ENCODE results near the gene OSBP2.
A peak's percentile ranks its signal among the peaks of the same experiment; 100 is the strongest.
"Not testable (repeated sequence)": the region's sequence is repeated elsewhere in the genome, so short reads cannot be mapped to it uniquely, and the experiment has no call there.

Gene OSBP2

DNA sequence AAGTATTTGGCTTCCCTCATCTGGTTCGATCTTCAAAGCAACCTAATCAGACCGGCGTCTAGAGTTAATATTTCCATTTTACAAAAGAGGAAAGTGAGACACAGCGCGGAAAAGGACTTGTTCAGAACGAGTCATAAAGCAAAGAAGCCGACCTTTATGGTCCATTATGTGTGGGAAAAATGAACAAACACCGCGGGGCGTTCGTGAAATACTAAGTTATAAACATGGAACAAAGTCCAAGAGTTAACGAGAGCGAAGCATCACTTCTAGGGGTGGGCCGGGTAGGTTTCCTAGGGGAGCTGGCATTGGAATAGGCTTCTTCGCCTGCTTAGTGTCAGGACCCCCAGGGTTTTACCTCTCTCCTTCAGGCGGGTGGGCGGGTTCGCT lies 27.6 kb upstream of the OSBP2 start:
- TF ChIP-seq, protein P1, sequence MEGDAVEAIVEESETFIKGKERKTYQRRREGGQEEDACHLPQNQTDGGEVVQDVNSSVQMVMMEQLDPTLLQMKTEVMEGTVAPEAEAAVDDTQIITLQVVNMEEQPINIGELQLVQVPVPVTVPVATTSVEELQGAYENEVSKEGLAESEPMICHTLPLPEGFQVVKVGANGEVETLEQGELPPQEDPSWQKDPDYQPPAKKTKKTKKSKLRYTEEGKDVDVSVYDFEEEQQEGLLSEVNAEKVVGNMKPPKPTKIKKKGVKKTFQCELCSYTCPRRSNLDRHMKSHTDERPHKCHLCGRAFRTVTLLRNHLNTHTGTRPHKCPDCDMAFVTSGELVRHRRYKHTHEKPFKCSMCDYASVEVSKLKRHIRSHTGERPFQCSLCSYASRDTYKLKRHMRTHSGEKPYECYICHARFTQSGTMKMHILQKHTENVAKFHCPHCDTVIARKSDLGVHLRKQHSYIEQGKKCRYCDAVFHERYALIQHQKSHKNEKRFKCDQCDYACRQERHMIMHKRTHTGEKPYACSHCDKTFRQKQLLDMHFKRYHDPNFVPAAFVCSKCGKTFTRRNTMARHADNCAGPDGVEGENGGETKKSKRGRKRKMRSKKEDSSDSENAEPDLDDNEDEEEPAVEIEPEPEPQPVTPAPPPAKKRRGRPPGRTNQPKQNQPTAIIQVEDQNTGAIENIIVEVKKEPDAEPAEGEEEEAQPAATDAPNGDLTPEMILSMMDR (IDR thresholded peaks at IDR 0.05; ENCODE audit: borderline replicate concordance, insufficient read depth, low read depth, low read length), result no peak
- H3K4me3 ChIP-seq (ENCODE audit: low read depth, low read length), result peak overlapping the region; percentile 85

GRCh38 chr22:30667494-30668385 lies 26.9 kb upstream of the OSBP2 start, which contains the start of gene DUSP18:
TSS of gene DUSP18 (minus strand) at chr22:30667875. CDS start at chr22:30664003, 3,872 bp downstream.
- TF ChIP-seq, protein P1 (IDR thresholded peaks at IDR 0.05; ENCODE audit: borderline replicate concordance, insufficient read depth, low read depth, low read length), result peak; percentile 33; the same call in 1 of the 2 replicates
- peak within 1 kb of the TSS; percentile 85 for H3K4me3 ChIP-seq (ENCODE audit: low read depth, low read length)

- peak overlapping the region; percentile 85 for H3K4me3 ChIP-seq (ENCODE audit: low read depth, low read length)
- TF ChIP-seq, protein P1 (IDR thresholded peaks at IDR 0.05; ENCODE audit: borderline replicate concordance, insufficient read depth, low read depth, low read length), result no peak
Measured at GRCh38 chr22:30668386-30668710, 26.3 kb upstream of the OSBP2 start.

- no peak overlapping the region for H3K4me3 ChIP-seq (ENCODE audit: low read depth, low read length)
- TF ChIP-seq, protein P1 (IDR thresholded peaks at IDR 0.05; ENCODE audit: borderline replicate concordance, insufficient read depth, low read depth, low read length), result no peak
Measured at GRCh38 chr22:30671071-30671470, 23.6 kb upstream of the OSBP2 start.

DNA sequence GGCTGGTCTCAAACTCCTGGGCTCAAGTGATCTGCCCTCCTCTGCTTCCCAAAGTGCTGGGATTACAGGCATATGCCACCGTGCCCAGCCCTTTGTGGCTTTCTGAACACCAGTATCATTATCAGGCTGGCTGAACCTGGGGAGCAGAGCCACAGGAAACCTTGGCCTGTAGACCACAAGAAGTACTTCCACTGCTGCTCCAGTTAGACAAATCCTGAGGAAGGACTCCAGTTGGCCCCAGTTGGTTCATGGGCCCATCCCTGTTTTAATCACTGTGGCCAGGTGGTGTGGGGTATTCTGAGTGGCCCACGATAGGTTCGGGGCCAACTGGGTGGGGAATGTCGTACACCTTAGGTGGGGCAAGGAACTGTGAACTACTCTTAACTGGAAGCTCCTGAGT lies 21.5 kb upstream of the OSBP2 start:
- H3K4me3 ChIP-seq (ENCODE audit: low read depth, low read length), result no peak overlapping the region
- TF ChIP-seq, protein P1 (IDR thresholded peaks at IDR 0.05; ENCODE audit: borderline replicate concordance, insufficient read depth, low read depth, low read length), result no peak

DNA sequence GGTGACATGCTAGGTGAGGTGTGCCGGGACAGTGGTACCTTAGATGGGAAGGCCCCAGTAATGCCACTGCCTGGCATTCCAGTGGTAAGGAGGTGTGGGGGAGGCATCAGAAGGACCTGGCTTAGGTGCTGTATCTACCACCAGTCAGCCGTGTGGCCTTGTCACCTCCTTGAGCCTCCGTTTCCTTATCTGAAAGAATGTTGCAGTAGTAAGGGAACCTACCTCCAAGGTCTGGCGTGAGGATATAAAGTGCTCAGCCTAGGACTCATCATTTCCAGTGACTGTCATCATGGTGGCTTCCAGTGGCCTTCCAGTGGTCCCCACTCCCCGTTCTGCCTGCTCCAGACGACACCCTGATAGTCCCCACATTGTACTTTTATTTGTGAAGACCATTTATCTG lies 20.2 kb upstream of the OSBP2 start:
- H3K4me3 ChIP-seq (ENCODE audit: low read depth, low read length), result no peak overlapping the region
- TF ChIP-seq, protein P1 (IDR thresholded peaks at IDR 0.05; ENCODE audit: borderline replicate concordance, insufficient read depth, low read depth, low read length), result no peak

DNA sequence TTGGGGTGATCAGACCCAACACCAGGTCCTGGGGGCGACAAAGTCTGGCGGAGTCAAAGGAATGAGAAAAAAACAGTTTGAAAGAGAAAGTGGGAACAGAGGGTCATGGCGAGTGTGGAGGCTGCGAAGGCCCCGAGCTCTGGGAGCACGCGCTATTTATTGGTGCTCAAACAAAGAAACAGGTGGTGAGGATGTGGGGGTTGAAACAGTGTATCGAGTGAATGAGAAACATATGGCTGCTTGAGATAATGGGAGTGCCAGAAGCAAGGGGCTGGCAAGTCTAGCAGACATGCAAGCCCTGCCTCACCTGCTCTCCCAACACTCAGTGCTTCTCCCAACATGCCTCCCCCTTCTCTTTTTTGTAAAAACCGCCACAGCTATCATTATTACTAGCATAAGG lies 19.2 kb upstream of the OSBP2 start:
- TF ChIP-seq, protein P1 (IDR thresholded peaks at IDR 0.05; ENCODE audit: borderline replicate concordance, insufficient read depth, low read depth, low read length), result no peak

DNA sequence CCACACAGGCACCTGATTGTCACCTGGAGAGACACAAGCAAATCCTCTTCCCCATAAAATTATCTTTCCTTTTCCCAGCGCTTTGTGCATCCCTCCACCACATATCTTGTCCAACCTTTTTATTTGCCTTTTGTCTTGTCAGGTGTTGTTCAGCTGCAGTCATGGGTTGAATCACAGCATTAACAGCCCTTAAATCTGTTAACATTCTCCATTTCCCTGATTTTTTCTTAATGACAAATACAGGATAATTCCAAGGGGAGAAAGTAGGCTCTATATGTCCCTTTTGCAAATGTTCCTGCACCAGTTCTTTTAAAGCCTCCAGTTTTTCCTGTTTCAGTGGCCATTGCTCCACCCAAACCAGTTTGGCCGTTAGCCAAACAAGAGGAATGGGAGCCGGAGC lies 18.1 kb upstream of the OSBP2 start:
- not testable (repeated sequence) for H3K4me3 ChIP-seq (ENCODE audit: low read depth, low read length)

More for the DNA sequence above, 19.2 kb upstream of the OSBP2 start:
- no peak overlapping the region for H3K4me3 ChIP-seq (ENCODE audit: low read depth, low read length)

GRCh38 chr22:30679895-30680690 lies 14.6 kb upstream of the OSBP2 start:
- not testable (repeated sequence) for H3K4me3 ChIP-seq (ENCODE audit: low read depth, low read length)
